Tibial nerve (tissue), 4 donors: ENCODE results near the gene DCPS.

Experiments
- CTCF ChIP-seq, 5 experiments: fragments of 200-600 bp in 3 of 5; fragments of 450-650 bp in 2 of 5; sonication (generic) in 3 of 5; IDR thresholded peaks; one replicate each; pipeline ENCODE4 v1.5.1; 2016 to 2019; ENCODE audit warnings: antibody characterized with exemption in 5 of 5, mild to moderate bottlenecking in 3 of 5, moderate library complexity in 2 of 5
- EP300 ChIP-seq, 2 donors: sonication (generic); formaldehyde crosslinking; IDR thresholded peaks; one replicate each; pipeline ENCODE4 v1.6.1; 2017; ENCODE audit warnings: antibody characterized with exemption in 2 of 2, mild to moderate bottlenecking in 1 of 2
- POLR2A ChIP-seq, 2 donors: fragments of 450-650 bp; IDR thresholded peaks; one replicate each; pipeline ENCODE4 v1.6.1; 2017; ENCODE audit warnings: antibody characterized with exemption in 2 of 2, mild to moderate bottlenecking in 2 of 2, moderate library complexity in 2 of 2

GRCh38 chr11:126387857-126388256 lies 84.0 kb downstream of the DCPS start:
- TF ChIP-seq CTCF (IDR thresholded peaks at IDR 0.05) = no peak
- TF ChIP-seq POLR2A (IDR thresholded peaks at IDR 0.05) = no peak
- no peak for TF ChIP-seq EP300 (IDR thresholded peaks at IDR 0.05)
